ENCODE measurements around the gene APOA1.

The APOA1 gene

DNA sequence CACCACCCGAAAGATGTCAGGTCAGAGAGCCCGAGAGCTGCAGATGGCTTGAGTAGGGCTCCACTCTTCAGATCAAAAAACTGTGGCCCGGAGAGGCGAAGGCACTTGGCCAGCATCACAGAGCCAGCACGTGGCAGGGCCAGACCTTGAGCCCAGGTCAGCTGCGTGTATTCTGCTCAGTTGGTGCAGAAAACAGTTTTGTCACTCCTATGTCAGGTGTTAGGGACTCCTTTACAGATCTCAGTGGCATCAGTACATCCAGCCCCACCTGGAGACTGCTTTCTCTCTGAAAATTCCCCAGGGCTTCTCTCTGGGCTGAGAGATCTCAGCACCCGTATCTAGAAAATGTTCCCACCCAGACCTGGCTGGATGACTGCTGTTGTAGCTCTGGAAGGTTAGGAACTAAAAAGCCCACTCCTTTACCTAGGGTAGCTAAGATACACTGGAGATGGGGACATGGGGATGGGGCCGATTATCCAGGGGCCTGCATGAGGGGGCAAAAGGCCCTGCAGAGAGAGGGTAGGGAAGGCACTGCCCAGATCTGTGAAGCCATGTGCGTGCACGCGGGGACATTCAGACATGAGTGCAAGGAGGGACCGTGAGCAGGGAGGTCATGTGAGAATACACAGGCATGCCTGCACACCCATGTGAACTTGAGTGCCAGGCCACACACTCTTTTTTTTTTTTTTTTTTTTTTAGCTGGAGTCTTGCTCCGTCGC is 3.4 kb downstream of the APOA1 start:
- no peak for DNase-seq (ENCODE audit: low spot score)

DNA sequence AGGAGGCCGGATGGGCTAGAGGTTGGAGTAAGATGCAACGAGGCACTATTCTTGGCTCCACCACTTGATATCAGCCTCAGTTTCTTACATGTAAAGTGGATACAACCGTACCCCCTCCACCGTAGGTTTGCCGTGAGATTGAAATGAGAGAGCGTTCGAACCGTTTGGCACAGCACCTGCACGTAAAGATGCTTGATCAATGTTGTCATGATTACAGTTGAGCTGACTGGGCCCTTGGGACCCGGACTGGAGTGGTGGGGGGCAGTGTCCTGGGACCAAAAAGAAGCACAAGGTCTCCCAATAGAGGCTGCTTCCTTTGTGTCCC is 4.0 kb downstream of the APOA1 start:
- no peak for DNase-seq (ENCODE audit: low spot score)

DNA sequence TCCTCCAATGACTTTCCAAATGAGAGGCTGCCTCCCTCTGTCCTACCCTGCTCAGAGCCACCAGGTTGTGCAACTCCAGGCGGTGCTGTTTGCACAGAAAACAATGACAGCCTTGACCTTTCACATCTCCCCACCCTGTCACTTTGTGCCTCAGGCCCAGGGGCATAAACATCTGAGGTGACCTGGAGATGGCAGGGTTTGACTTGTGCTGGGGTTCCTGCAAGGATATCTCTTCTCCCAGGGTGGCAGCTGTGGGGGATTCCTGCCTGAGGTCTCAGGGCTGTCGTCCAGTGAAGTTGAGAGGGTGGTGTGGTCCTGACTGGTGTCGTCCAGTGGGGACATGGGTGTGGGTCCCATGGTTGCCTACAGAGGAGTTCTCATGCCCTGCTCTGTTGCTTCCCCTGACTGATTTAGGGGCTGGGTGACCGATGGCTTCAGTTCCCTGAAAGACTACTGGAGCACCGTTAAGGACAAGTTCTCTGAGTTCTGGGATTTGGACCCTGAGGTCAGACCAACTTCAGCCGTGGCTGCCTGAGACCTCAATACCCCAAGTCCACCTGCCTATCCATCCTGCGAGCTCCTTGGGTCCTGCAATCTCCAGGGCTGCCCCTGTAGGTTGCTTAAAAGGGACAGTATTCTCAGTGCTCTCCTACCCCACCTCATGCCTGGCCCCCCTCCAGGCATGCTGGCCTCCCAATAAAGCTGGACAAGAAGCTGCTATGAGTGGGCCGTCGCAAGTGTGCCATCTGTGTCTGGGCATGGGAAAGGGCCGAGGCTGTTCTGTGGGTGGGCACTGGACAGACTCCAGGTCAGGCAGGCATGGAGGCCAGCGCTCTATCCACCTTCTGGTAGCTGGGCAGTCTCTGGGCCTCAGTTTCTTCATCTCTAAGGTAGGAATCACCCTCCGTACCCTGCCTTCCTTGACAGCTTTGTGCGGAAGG is 4.8 kb downstream of the APOA1 start:
- DNase-seq (ENCODE audit: low spot score) = no peak

DNA sequence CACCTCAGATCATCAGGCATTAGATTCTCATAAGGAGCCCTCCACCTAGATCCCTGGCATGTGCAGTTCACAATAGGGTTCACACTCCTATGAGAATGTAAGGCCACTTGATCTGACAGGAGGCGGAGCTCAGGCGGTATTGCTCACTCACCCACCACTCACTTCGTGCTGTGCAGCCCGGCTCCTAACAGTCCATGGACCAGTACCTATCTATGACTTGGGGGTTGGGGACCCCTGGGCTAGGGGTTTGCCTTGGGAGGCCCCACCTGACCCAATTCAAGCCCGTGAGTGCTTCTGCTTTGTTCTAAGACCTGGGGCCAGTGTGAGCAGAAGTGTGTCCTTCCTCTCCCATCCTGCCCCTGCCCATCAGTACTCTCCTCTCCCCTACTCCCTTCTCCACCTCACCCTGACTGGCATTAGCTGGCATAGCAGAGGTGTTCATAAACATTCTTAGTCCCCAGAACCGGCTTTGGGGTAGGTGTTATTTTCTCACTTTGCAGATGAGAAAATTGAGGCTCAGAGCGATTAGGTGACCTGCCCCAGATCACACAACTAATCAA is 5.6 kb downstream of the APOA1 start:
- no peak for DNase-seq (ENCODE audit: low spot score)

DNA sequence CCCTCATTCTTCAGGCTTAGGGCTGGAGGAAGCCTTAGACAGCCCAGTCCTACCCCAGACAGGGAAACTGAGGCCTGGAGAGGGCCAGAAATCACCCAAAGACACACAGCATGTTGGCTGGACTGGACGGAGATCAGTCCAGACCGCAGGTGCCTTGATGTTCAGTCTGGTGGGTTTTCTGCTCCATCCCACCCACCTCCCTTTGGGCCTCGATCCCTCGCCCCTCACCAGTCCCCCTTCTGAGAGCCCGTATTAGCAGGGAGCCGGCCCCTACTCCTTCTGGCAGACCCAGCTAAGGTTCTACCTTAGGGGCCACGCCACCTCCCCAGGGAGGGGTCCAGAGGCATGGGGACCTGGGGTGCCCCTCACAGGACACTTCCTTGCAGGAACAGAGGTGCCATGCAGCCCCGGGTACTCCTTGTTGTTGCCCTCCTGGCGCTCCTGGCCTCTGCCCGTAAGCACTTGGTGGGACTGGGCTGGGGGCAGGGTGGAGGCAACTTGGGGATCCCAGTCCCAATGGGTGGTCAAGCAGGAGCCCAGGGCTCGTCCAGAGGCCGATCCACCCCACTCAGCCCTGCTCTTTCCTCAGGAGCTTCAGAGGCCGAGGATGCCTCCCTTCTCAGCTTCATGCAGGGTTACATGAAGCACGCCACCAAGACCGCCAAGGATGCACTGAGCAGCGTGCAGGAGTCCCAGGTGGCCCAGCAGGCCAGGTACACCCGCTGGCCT is 7.1 kb downstream of the APOA1 start:
- DNase-seq (ENCODE audit: low spot score) = no peak

DNA sequence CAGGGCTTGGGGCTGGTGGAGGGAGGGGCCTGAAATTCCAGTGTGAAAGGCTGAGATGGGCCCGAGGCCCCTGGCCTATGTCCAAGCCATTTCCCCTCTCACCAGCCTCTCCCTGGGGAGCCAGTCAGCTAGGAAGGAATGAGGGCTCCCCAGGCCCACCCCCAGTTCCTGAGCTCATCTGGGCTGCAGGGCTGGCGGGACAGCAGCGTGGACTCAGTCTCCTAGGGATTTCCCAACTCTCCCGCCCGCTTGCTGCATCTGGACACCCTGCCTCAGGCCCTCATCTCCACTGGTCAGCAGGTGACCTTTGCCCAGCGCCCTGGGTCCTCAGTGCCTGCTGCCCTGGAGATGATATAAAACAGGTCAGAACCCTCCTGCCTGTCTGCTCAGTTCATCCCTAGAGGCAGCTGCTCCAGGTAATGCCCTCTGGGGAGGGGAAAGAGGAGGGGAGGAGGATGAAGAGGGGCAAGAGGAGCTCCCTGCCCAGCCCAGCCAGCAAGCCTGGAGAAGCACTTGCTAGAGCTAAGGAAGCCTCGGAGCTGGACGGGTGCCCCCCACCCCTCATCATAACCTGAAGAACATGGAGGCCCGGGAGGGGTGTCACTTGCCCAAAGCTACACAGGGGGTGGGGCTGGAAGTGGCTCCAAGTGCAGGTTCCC is 7.8 kb downstream of the APOA1 start, which contains the start of gene APOC3:
APOC3 (plus strand) TSS at position 383 of the 659 bp plus-strand sequence. CDS start 676 bp downstream, outside the sequence.
- no peak for DNase-seq (ENCODE audit: low spot score)

DNA sequence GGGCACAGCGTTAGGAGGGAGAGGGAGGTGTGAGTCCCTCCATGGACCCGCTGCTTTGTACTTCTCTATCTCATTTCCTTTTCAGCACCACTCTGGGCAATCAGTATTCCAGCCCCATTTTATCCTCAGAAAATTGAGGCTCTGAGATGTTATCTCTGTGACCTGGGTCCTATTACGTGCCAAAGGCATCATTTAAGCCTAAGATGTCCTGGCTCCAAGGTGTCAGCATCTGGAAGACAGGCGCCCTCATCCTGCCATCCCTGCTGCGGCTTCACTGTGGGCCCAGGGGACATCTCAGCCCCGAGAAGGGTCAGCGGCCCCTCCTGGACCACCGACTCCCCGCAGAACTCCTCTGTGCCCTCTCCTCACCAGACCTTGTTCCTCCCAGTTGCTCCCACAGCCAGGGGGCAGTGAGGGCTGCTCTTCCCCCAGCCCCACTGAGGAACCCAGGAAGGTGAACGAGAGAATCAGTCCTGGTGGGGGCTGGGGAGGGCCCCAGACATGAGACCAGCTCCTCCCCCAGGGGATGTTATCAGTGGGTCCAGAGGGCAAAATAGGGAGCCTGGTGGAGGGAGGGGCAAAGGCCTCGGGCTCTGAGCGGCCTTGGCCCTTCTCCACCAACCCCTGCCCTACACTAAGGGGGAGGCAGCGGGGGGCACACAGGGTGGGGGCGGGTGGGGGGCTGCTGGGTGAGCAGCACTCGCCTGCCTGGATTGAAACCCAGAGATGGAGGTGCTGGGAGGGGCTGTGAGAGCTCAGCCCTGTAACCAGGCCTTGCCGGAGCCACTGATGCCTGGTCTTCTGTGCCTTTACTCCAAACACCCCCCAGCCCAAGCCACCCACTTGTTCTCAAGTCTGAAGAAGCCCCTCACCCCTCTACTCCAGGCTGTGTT is 8.5 kb downstream of the APOA1 start:
- DNase-seq (ENCODE audit: low spot score) = no peak

DNA sequence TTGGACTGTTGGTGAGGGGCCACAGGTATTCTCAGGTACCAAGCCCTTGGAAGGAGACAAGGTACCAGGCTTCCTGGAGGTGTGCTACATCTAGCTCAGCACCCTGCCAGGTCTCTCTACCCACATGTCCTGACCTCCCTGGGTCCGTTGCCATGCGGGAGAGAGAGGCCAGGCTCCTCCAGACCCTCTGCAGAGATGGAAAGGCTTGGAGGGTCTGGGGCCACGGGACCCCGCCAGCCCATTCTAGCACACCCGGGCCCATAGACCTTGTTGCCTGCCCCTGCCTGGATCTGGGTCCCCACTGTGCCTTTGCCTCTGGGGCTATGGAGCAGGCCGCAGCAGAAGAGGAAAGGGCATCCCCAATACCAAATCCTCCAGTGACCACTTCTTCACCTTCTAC is 10.0 kb downstream of the APOA1 start:
- no peak for DNase-seq (ENCODE audit: low spot score)

DNA sequence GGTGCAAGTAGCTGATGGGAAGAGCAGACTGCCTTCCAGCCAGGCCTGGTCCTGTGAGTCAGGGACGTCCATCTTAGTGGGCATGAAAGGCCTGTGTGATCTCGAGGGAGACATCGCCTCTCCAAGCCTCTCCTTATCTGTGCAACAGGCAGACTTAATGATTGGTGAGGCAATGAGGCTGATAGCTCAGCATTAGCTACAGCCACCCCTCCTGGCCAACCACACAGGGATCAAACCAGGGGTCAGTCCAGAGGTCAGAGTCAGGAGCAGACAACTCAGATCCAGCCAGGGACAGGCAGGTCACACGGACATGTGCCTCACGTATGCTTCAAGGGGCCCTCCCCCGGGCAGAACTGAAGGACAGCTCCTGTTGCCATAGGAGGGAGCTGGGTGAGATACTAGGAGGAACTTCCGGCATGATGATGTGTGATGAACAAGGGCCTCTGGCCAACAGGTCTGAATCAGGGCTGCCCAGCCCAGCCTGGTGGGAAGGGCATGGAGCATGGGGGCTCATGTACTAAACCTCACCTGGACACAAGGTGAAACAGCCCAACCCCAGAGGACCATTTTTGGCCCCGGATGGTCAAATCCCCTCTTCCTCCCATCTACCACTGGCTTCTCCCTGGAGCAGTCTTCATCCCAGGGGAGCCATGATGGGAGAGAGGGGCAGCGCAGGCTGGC is 10.5 kb downstream of the APOA1 start:
- DNase-seq (ENCODE audit: low spot score) = no peak

DNA sequence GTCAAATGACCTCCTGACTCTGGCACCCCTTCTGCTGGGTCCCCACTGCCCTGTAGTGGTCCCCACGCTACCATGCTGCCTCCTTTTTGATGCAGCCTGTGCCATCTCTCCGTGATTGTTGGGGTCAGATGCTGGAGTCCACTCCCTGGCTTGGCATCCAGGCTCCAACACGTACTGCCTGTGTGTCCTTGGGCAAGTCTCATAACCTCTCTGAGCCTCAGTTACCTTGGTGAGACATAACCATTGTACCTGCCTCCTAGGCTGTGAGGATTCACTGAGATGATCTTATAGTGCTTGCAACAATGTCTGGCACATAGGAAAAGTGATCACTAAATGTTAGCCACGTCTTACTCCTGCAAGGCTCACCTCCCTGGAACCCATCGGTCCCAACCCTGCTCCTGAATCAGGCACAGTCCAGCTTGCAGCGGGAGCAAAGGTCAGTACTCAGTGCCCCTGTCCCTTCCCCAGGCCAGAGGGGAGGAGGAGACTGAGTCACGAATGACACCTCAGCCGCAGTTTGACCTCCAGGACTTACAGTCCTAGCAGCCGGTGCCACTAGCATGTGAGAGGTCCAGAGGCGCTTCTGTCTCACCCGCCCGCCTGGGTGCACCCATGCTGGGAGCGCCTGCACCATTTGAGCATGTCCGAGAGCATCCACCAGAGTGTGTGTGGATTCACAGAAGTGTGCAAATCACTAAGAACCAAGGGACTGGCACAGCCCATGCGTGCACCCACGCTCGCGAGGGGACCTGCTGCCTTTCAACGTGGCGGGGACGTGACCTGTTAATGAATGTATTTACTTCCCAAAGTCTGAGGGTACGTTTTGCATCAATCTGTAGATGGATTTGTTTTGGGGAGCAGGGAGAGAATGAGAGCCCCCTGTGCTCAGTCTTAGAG is 11.3 kb downstream of the APOA1 start:
- DNase-seq (ENCODE audit: low spot score) = no peak

DNA sequence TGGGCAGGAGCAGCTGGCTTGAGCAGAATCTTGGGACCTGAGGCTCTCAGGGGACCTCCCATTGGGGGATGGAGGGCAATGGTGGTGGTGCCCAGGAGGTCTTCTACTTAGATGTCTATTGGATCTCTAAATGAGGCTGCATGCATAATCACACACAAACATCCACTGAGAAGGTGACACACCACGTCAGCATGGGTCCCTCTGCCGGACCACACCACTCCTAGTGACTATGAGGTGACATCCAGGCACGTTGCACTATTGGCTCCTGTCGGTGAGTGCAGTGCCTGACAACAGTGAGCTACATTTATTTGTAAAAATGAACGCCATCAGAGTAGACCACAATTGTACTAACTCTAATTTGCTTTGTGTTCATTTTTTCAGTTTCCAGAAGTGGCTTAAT is 12.0 kb downstream of the APOA1 start:
- no peak for DNase-seq (ENCODE audit: low spot score)

DNA sequence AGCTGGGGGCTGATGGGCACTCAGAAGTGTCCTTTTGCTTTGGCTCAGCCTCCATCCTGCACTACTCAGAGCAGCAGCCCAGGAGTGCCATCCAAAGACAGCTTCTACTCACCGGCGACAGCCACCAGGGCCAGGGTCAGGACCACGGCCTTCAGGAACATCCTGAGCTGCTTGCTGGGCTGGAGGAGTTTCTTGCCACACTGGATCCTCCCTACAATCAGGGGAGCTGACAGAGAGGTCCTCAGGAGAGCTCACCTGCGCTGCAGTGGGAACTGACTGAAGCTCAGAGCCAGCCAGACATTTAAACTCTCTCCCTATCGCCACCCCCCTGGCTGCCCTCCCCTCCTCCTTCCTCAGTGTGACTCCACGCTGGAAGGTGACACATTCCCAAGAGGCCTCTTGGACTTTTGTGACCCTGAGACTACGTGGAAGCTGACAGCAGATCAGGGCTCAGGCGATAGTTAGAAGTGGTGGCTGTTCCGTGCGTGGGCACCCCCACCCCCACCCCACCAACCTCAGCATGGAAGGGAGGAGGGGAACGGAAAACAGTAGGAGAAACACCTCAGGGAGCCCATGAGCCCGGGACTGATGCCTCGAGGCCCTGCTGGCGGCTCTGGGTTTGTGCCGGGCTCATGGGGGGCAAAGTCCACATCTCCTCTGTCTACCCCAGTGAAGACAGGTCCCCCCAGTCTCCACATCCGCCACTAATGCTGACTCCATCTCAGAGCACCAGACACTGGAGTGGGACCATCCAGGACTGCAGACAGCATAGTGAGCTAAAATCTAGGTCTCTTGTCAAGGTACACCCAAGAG is 14.2 kb downstream of the APOA1 start, which contains the start of gene APOA4:
APOA4 (minus strand) TSS at position 274 of the 813 bp plus-strand sequence; CDS start at position 161, 113 bp downstream.
- DNase-seq (ENCODE audit: low spot score) = no peak

DNA sequence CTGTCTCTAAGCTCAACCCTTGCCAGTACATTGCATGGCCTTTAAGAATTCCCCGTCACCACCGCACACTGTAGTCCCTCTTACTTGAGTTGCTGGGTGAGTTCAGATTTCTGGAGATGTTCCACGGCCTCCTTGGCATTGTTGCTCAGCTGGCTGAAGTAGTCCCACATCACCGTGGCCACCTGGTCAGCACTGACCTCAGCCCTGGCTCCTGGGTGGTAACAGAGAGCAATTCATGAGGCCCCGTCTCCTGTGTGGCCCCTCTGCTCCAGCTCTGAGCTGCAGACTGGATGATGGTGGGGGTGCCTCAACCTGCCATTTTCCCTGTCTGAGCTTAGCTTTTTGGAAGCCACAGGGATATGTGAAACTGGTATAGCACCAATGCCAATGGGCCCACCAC is 14.8 kb downstream of the APOA1 start:
- no peak for DNase-seq (ENCODE audit: low spot score)

DNA sequence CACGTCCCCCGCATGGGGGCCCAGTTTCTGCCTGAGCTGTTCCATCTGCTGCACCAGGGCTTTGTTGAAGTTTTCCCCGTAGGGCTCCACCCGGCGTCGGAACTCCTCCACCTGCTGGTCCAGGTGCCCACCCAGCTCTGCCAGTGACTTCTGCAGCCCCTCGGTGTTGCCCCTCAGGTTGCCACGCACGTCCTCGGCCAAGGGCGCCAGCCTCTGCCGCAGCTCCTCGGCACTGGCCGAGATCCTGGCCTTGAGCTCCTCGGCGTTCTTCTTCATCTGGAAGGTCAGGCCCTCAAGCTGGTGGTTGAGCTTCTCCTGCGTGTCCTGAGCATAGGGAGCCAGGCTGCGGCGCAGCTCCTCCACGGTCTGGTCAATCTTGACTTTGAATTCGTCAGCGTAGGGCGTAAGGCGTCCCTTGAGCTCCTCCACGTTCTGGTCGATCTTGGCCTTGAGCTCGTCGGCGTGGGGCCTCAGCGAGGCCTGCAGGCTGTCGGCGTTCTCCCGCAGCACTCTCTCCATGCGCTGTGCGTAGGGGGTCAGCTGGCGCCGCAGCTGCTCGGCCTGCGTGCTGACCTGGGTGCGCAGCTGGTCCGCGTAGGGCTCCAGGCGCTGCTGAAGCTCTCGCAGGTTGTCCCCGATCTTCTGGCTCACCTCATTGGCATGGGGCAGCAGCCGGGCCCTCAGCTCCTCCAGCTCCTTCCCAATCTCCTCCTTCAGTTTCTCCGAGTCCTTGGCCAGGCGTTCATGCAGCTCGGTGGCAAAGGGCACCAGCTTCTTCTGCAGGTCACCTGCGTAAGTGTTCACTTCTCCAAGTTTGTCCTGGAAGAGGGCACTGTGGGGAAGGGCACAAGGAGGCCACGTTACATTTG is 16.1 kb downstream of the APOA1 start:
- no peak for DNase-seq (ENCODE audit: low spot score)

DNA sequence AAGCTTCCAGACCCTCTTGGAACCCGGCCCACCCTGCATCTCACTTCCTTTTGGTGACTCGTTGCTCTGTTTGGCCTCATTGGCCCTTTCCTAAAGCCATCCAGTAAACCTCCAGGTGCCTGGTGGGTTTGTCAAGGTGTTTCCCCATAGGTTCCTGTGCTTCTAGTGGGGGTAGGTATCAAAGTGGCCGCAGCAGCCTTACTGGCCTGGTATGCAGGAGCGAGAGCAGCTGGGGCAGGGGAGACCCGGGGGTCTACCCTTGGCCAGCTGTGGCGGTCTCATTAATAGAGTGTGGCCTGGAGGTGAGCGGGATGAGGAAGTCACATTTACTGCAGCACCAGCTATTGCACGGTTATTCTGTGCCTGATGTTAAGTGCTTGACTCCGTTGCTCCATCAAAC is 18.4 kb downstream of the APOA1 start:
- no peak for DNase-seq (ENCODE audit: low spot score)

DNA sequence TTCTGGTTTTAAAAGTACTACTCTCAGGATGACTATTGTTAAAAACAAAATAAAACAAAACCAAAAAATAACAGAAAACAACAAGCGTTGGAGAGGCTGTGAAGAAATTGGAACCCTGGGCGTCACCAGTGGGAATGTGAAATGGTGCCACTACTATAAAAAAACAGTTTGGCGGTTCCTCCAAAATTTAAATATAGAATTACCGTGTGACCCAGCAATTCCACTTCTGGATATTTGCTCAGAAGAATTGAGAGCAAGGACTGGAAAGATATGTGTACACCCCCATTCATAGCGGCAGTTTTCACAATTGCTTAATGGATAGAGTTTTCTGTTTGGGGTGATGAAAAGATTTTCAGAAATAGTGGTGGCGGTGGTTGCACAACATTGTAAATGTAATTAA is 22.9 kb downstream of the APOA1 start:
- no peak for DNase-seq (ENCODE audit: low spot score)

All from D341Med (cell line).